ENCODE measurements around the gene IL32.

- TF ChIP-seq YY1 (IDR thresholded peaks at IDR 0.05; ENCODE audit: low read depth) (no peak), MAX (IDR thresholded peaks at IDR 0.05) (no peak)
Observed at GRCh38 chr16:3087243-3088235, 22.1 kb downstream of the IL32 start.

Measured in Ishikawa (cell line).